Cardiac atrium fibroblast (primary cell): ENCODE data around the gene OLFM1. TPM values are rescaled to one million over a fixed set of nuclear protein-coding genes. Genes with fewer than 3 reads are reported as not detected.

Experiments
- total RNA-seq: library from RNA; depleted of rRNA; stranded (reverse); fragments of >200 nt; gene quantifications from 2 replicates; pipeline ENCODE4 v1.2.3, GENCODE V29; 2015

OLFM1 gene
- total RNA-seq: 2.7 and 7.5 TPM in 2 replicates

GRCh38 chr9:135087489-135087792 is at the start of gene OLFM1:
Gene OLFM1 (plus strand): TSS chr9:135087668. CDS start chr9:135087990, 322 bp downstream.

Other genes starting within 250 kb of the OLFM1 start
- gene FCN2, start 206.9 kb upstream of the OLFM1 start, total RNA-seq: not detected in 2 replicates
- not detected in 2 replicates for gene FCN1, start 169.8 kb upstream of the OLFM1 start, total RNA-seq